RWPE1 (cell line): ENCODE measurements around the gene USP32.
A peak's percentile ranks its signal among the peaks of the same experiment; 100 is the strongest.
"Not testable (repeated sequence)": the region's sequence is repeated elsewhere in the genome, so short reads cannot be mapped to it uniquely, and the experiment has no call there.

ENCODE experiments used
- CTCF ChIA-PET: fragments of 350-600 bp; sonication (Branson Sonifier 250); formaldehyde crosslinking; extraction: SDS; loops from one replicate; lab custom pipeline; 2021; lab: Yijun Ruan, JAX
- POLR2A ChIA-PET: fragments of 400-600 bp; formaldehyde crosslinking; extraction: SDS; loops from one replicate; lab custom pipeline; 2020; ENCODE audit warnings: antibody characterized with exemption; ENCODE audit not compliant: low non-redundant PET; lab: Yijun Ruan, JAX
- DNase-seq: peaks from one replicate; pipeline ENCODE4 v3.0.0; 2012; ENCODE audit warnings: low spot score
- H3K27ac ChIP-seq: fragments of 450-650 bp; 2 replicates; pipeline ENCODE4 v1.5.1; 2017
- TF ChIP-seq, protein P1 (sequence below): fragments of 450-650 bp; conservative IDR thresholded peaks from 2 replicates; pipeline ENCODE4 v1.5.1; 2017; ENCODE audit warnings: low read depth, mild to moderate bottlenecking

USP32 gene

DNA sequence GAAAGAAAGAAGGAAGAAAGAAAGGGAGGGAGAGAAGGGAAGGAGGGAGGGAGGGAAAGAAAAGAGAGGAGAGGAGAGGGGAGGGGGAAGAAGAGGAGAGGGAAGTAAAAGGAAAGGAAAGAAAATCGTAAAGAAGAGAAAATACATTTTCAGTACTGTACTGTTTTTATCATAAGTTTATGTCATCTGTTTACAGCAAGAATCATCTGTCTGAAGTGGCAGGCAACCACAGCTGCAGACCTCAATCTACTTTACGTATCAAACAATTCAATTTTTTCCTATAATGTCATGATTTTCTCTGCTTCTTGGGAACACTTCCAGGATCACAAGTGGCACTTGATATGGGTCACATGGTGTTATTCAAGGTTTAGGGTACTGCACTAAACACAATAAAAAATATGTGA is 58.3 kb downstream of the USP32 start:
- POLR2A ChIA-PET: no interaction called here

DNA sequence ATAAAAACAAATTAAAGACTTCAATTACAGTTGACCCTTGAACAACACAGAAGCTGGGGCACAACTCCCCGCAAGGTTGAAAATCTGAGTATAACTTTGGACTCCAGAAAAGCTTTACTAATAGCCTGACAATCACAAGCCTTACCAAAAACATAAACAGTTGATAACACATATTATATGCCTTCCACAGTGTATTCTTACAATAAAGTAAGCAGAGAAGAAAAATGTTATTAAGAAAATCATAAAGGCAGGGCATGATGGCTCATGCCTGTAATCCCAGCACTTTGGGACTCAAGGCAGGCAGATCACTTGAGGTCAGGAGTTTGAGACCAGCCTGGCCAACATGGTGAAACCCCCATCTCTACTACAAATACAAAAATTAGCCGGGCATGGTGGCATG is 58.9 kb downstream of the USP32 start:
- H3K27ac ChIP-seq, CTCF ChIA-PET, DNase-seq, POLR2A ChIA-PET: not testable (repeated sequence)

More for the DNA sequence above, 58.3 kb downstream of the USP32 start:
- TF ChIP-seq, protein P1, sequence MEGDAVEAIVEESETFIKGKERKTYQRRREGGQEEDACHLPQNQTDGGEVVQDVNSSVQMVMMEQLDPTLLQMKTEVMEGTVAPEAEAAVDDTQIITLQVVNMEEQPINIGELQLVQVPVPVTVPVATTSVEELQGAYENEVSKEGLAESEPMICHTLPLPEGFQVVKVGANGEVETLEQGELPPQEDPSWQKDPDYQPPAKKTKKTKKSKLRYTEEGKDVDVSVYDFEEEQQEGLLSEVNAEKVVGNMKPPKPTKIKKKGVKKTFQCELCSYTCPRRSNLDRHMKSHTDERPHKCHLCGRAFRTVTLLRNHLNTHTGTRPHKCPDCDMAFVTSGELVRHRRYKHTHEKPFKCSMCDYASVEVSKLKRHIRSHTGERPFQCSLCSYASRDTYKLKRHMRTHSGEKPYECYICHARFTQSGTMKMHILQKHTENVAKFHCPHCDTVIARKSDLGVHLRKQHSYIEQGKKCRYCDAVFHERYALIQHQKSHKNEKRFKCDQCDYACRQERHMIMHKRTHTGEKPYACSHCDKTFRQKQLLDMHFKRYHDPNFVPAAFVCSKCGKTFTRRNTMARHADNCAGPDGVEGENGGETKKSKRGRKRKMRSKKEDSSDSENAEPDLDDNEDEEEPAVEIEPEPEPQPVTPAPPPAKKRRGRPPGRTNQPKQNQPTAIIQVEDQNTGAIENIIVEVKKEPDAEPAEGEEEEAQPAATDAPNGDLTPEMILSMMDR: no peak
- H3K27ac ChIP-seq: no peak overlapping the region
- DNase-seq: no peak
- CTCF ChIA-PET: no interaction called here

DNA sequence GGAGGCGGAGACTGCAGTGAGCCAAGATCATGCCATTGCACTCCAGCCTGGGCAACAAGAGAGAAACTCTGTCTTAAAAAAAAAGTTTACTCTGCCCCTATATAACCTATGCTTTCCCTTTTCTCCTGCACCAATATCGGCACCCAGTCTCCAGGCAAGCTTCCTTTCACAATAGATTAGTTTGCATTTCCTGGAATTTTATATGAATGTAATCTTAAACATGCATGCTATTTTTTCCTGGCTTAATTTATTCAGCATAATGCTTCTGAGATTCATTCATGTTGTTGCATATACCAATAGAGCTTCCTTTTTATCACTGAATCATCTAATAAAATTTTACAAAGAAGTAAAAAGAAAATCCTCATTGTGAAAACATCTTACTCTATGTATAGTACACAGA is 59.4 kb downstream of the USP32 start:
- POLR2A ChIA-PET: no interaction called here
- DNase-seq: no peak
- 0 out of 2 replicates have a peak overlapping the region, but pooled peaks have one; percentile 3 for H3K27ac ChIP-seq
- CTCF ChIA-PET: no interaction called here
- TF ChIP-seq, protein P1: no peak

DNA sequence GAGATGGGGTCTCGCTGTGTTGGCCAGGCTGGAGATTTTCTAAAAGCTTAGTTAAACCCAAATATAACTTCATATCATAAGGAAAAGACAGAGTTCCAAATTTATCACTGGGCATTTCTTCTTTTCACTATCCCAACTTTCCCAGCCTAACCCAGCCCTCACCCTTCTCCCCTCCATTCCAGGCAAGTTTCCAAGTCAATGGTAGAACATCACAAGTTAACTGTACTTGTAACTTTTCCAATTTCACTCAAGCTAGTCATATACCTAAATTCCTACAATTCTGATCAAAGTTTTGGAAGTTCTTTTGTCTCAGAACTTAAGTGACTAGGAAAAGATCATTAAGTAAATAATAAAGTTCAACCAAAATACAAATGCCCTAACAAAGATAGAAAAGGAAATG is 61.2 kb downstream of the USP32 start:
- POLR2A ChIA-PET: no interaction called here
- TF ChIP-seq, protein P1: no peak
- CTCF ChIA-PET: no interaction called here
- no peak overlapping the region for H3K27ac ChIP-seq
- no peak for DNase-seq

DNA sequence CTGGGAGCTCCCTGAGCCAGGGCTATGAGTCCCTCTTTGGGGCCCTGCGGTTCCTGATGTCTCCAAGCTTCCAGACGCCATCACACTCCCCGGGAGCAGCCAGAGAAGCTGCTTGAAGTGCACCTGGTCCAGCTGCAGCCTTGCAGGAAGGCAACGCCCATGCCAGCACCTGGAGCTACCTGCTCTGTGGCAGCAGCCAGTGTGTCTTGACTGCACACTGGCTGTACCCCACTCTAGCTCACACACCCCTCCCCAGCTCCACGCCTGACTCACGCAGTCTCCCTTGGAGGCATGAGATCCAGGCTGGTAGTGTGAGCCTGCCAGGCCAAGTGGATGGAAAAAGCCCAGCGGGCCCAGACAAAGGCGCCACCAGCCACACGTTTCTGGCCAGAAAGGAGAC is 63.3 kb downstream of the USP32 start:
- CTCF ChIA-PET: interaction anchor here (0.5 kb wide), 1 partner anchor 14 kb away, joined by 3 read pairs; no protein-coding TSS in a partner anchor

DNA sequence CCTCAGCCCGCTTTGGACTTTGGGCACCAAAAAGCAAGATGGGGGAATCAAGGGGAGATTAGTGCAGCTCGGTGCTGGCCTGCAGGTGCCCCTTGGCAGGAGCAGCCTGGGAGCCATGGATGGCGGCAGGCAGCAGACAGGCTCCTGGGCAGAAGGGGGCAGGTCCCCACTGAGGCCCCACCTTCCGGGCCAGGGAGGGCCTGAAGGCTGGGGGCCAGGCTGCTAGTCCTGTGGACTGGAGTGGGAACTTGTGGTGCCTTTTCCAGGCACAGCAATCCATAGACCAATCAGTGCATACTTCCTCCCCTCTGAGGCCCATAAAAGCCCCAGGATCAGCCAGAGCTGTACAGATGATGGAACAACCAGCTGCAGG is 64.0 kb downstream of the USP32 start:
- TF ChIP-seq, protein P1: no peak
- CTCF ChIA-PET: no interaction called here
- H3K27ac ChIP-seq: peak overlapping the region; percentile 26
- no peak for DNase-seq
- POLR2A ChIA-PET: no interaction called here

More for the DNA sequence above, 63.3 kb downstream of the USP32 start:
- POLR2A ChIA-PET: no interaction called here
- H3K27ac ChIP-seq: peak overlapping the region; percentile 26; the same call in 1 of the 2 replicates
- TF ChIP-seq, protein P1: no peak
- no peak for DNase-seq

DNA sequence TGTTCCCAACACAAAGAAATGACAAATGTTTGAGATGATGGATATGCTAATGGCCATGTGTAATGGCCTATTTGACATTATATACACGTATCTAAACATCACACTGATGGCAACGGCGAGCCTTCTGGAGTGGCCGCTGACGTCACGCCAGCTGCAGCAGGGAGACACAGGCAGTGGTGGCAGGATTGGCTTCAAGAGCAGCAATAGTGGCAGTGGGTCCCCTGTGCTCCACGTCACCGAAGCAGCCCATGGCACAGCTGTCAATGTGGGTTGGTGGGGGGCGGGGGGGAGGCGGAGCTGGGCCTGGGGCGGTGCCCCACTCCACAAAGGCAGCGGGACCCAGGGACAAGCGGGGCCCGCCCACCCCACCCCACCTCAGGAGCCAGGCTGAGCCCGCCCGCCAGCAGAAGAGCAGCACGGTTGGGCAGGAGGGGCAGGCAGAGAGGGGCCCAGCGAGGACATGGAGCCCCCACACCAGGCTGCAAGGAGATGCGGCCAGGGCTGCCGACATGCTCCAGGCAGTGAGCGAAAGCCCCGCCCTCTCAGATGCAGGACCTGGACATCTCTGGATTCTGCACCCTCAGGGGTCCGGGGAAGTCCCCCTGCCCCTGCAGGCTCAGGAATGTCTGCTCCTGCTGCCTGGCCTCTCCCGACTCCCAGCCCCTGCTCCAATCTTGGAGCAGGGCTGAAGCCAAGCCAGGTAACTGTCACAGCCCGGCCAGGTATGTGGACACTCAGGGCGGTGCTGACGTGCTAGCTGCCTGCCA is 64.6 kb downstream of the USP32 start:
- TF ChIP-seq, protein P1: no peak
- peak overlapping the region; percentile 26 for H3K27ac ChIP-seq
- DNase-seq: no peak
- CTCF ChIA-PET: no interaction called here
- POLR2A ChIA-PET: no interaction called here
